ENCODE measurements around the gene M1AP. TPM values are rescaled to one million over a fixed set of nuclear protein-coding genes. Genes with fewer than 3 reads are reported as not detected.

Gene M1AP
- total RNA-seq, 4 donors from 2014 or later = 0.38 to 2.7 (median 0.52) TPM; not detected in 1

DNA sequence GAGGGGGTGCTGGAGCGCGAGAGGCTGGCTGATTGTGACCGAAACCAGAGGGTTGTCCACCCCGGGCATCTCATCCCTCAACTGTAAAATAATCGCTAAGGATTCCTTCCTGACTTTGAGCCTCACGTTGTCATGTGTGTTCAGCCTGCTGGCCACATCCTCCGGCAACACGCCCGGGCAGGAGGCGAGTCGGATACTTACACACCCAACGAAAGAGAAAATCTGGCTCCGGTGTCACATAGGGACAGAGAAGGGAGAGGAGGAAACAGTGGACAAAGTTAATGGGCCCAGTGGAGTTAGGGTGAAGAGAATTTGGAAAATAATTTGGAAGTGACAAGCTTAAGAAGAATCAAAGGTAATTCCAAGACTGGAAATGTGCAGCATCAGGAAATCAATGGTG is 131.5 kb downstream of the M1AP start:
- intact Hi-C loops (cut with DNase I; ENCODE audit: low total_unique reads) = no loop called here
- 50 to 52% methylated on average over 13 of the region's 13 CpGs for WGBS, 2 donors
- TF ChIP-seq POLR2A (IDR thresholded peaks at IDR 0.05) (no peak), CTCF (IDR thresholded peaks at IDR 0.05) (no peak)
- DNase-seq (ENCODE audit: low spot score in 2 of 2) = no peak
- no peak overlapping the region for H3K4me3 ChIP-seq (ENCODE audit: low read depth, poor library complexity, severe bottlenecking)

- DNase-seq (ENCODE audit: low spot score in 2 of 2) = no peak
- TF ChIP-seq CTCF (IDR thresholded peaks at IDR 0.05) = no peak
- TF ChIP-seq POLR2A (IDR thresholded peaks at IDR 0.05) = no peak
- WGBS, 2 donors = 4 to 10% methylated on average over 17 to 31 of the region's 72 CpGs
- peak overlapping the region; percentile 1 for H3K4me3 ChIP-seq (ENCODE audit: low read depth, poor library complexity, severe bottlenecking)
- intact Hi-C loops (cut with DNase I; ENCODE audit: low total_unique reads) = no loop called here
Measured at GRCh38 chr2:74515981-74516633, 132.0 kb downstream of the M1AP start.

- peak overlapping the region; percentile 1 for H3K4me3 ChIP-seq (ENCODE audit: low read depth, poor library complexity, severe bottlenecking)
- 8 to 10% methylated on average over 23 to 42 of the region's 60 CpGs for WGBS, 2 donors
- no peak for DNase-seq (ENCODE audit: low spot score in 2 of 2)
- intact Hi-C loops (cut with DNase I; ENCODE audit: low total_unique reads) = no loop called here
- TF ChIP-seq POLR2A (IDR thresholded peaks at IDR 0.05) = no peak
- no peak for TF ChIP-seq CTCF (IDR thresholded peaks at IDR 0.05)
Measured at GRCh38 chr2:74515271-74515980, 132.7 kb downstream of the M1AP start.

GRCh38 chr2:74514368-74515270 is 133.5 kb downstream of the M1AP start, which contains the start of gene TLX2:
TLX2 (plus strand) TSS chr2:74514450; CDS start chr2:74514807, 357 bp downstream.
- TF ChIP-seq CTCF (IDR thresholded peaks at IDR 0.05) = no peak
- no peak for TF ChIP-seq POLR2A (IDR thresholded peaks at IDR 0.05)
- no peak for DNase-seq (ENCODE audit: low spot score in 2 of 2)
- 3 to 4% methylated on average over 64 to 71 of the region's 82 CpGs for WGBS, 2 donors
- intact Hi-C loops (cut with DNase I; ENCODE audit: low total_unique reads) = no loop called here
- no peak within 1 kb of the TSS for H3K4me3 ChIP-seq (ENCODE audit: low read depth, poor library complexity, severe bottlenecking)

- no peak overlapping the region for H3K4me3 ChIP-seq (ENCODE audit: low read depth, poor library complexity, severe bottlenecking)
- TF ChIP-seq CTCF (IDR thresholded peaks at IDR 0.05) (no peak), POLR2A (IDR thresholded peaks at IDR 0.05) (no peak)
- intact Hi-C loops (cut with DNase I; ENCODE audit: low total_unique reads) = no loop called here
- DNase-seq (ENCODE audit: low spot score in 2 of 2) = no peak
- WGBS, 2 donors = 6 to 8% methylated on average over 41 to 52 of the region's 52 CpGs
Measured at GRCh38 chr2:74513605-74514367, 134.3 kb downstream of the M1AP start.

Data from lower leg skin (tissue), 4 donors.